Skeletal muscle tissue (tissue), 4 donors: ENCODE data around the gene PROSER2. TPM values are rescaled to one million over a fixed set of nuclear protein-coding genes. Genes with fewer than 3 reads are reported as not detected.

Experiments
- H3K27ac ChIP-seq: one replicate; pipeline ENCODE4 v1.7.0; 2013; ENCODE audit warnings: mild to moderate bottlenecking, low read depth, low read length, inconsistent platforms
- H3K27me3 ChIP-seq, 3 donors: one replicate each; pipeline ENCODE4 v1.7.0; 2013; ENCODE audit warnings: low read length in 3 of 3; ENCODE audit not compliant: control insufficient read depth in 3 of 3, insufficient read depth in 3 of 3
- H3K36me3 ChIP-seq, 3 donors: one replicate each; pipeline ENCODE4 v1.7.0; 2013; ENCODE audit warnings: low read length in 3 of 3; ENCODE audit not compliant: control insufficient read depth in 3 of 3, insufficient read depth in 3 of 3
- H3K4me1 ChIP-seq, 3 donors: one replicate each; pipeline ENCODE4 v1.7.0; 2013; ENCODE audit warnings: low read length in 3 of 3, mild to moderate bottlenecking in 3 of 3; ENCODE audit not compliant: control insufficient read depth in 3 of 3, insufficient read depth in 3 of 3
- H3K4me3 ChIP-seq, 3 donors: one replicate each; pipeline ENCODE4 v1.7.0; 2013; ENCODE audit warnings: low read length in 3 of 3
- H3K9ac ChIP-seq, 3 donors: one replicate each; pipeline ENCODE4 v1.7.0; 2013; ENCODE audit warnings: low read length in 3 of 3, mild to moderate bottlenecking in 3 of 3, moderate library complexity in 2 of 3, low read depth in 1 of 3
- H3K9me3 ChIP-seq, 3 donors: one replicate each; pipeline ENCODE4 v1.7.0; 2013; ENCODE audit warnings: low read length in 3 of 3; ENCODE audit not compliant: control insufficient read depth in 3 of 3
- total RNA-seq: library from RNA; depleted of rRNA; stranded (reverse); fragments of >200 nt; gene quantifications from one replicate; pipeline ENCODE4 v1.2.3, GENCODE V29; 2014
- donor health status: Osteomylitis.

Gene PROSER2
- total RNA-seq, 1 donor from 2014 or later = 1.0 TPM

DNA sequence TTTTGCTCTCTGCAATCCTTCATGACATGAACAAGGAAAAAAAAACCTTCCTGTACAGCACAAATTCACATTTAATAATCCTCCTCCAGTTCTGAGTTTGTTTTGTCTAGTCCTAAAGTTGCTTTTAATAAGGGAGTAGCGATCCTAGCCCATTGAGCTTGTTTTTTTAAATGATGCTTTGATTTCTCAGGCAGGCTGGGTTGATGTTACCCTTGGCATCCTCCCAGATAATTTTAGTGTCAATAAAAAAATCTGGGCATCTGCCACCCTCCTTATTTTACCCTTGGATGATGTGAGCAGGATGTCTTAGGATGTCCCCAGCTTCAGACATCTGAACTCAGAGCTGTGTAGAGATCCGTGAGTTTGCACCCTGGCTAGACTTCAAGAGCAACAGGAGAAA is 33.9 kb upstream of the PROSER2 start:
- peaks cover 0 to 5% (median 0%) of the 10 kb centered on the region in 3 donors for H3K27me3 ChIP-seq
- H3K9me3 ChIP-seq = no peaks in the 10 kb centered on the region
- no peak overlapping the region for H3K27ac ChIP-seq
- no peak overlapping the region for H3K4me3 ChIP-seq
- H3K36me3 ChIP-seq = no peaks in the 10 kb centered on the region
- H3K4me1 ChIP-seq = no peaks in the 10 kb centered on the region
- H3K9ac ChIP-seq = no peak overlapping the region

- Histone ChIP-seq H3K4me1 (no peaks in the 10 kb centered on the region), H3K27ac (no peak overlapping the region), H3K9ac (no peak overlapping the region), H3K4me3 (no peak overlapping the region), H3K27me3 (peaks cover 0 to 5% (median 0%) of the 10 kb centered on the region in 3 donors), H3K36me3 (no peaks in the 10 kb centered on the region), H3K9me3 (no peaks in the 10 kb centered on the region)
These were observed 33.2 kb upstream of the PROSER2 start for GRCh38 chr10:11789956-11790355.

- no peak overlapping the region for H3K27ac ChIP-seq
- H3K4me3 ChIP-seq = no peak overlapping the region
- H3K36me3 ChIP-seq = no peaks in the 10 kb centered on the region
- H3K27me3 ChIP-seq = no peaks in the 10 kb centered on the region
- no peaks in the 10 kb centered on the region for H3K9me3 ChIP-seq
- H3K4me1 ChIP-seq = no peaks in the 10 kb centered on the region
- H3K9ac ChIP-seq = peak overlapping the region in 1 of 3 donors; percentile 4
These were observed 29.2 kb upstream of the PROSER2 start for GRCh38 chr10:11793762-11794479.

- Histone ChIP-seq H3K27ac (no peak overlapping the region), H3K9ac (no peak overlapping the region), H3K9me3 (no peaks in the 10 kb centered on the region), H3K4me1 (no peaks in the 10 kb centered on the region), H3K27me3 (no peaks in the 10 kb centered on the region), H3K36me3 (no peaks in the 10 kb centered on the region), H3K4me3 (no peak overlapping the region)
These were observed 28.6 kb upstream of the PROSER2 start for GRCh38 chr10:11794566-11794965.

DNA sequence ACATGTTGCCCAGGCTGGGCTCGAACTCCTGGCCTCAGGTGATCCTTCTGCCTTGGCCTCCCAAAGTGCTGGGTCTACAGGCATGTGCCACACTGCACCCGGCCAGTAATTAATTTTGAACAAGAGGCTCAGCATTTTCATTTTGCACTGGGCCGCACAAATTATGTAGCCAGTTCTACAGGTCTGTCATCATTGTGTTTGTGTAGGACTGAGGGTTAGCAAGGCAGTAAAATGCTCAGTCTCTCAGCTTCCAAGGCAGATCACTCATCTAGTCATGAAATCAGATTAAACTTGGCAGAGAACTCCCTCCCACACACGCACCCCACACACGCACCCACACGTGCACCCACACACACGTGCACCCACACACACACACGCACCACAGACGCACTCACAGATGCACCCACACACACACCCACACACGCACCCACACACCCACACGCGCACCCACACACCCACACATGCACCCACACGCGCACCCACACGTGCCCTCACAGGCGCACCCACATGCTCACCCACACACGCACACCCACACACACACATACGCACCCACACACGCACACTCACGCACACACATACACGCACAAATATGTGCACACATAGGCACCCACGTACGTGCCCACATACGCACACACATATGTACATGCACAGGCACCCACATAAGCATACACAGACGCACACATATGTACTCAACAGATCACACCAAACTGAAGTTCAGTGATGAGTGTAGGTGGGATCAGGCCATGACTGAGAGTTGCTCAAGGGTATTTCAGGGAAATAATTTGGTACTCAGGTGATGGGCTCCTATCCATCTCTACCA is 27.8 kb upstream of the PROSER2 start:
- no peaks in the 10 kb centered on the region for H3K36me3 ChIP-seq
- no peak overlapping the region for H3K4me3 ChIP-seq
- no peaks in the 10 kb centered on the region for H3K4me1 ChIP-seq
- H3K27ac ChIP-seq = no peak overlapping the region
- no peaks in the 10 kb centered on the region for H3K27me3 ChIP-seq
- H3K9ac ChIP-seq = no peak overlapping the region
- no peaks in the 10 kb centered on the region for H3K9me3 ChIP-seq

DNA sequence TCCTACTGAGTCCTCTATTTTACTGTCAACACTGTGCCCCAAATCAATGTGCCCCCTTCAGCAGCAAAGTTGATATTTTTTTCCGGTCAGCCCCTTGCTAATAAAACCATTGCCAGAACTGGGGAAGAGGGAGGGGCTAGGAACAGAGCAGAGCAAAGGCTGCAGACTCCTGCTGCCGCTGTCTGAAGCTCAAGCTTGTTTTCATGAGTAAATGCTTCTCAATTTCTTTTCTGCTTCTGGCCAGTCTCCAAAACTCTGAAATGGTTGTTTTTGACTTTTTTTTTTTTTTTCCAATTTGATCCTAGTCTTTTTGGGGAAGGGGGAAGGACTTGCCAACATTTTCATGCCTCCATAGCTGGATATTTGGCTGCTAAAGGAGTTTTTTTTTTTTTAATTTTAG is 26.7 kb upstream of the PROSER2 start:
- Histone ChIP-seq H3K9ac (no peak overlapping the region), H3K4me3 (no peak overlapping the region), H3K9me3 (no peaks in the 10 kb centered on the region), H3K27me3 (no peaks in the 10 kb centered on the region), H3K36me3 (no peaks in the 10 kb centered on the region), H3K4me1 (no peaks in the 10 kb centered on the region), H3K27ac (no peak overlapping the region)

DNA sequence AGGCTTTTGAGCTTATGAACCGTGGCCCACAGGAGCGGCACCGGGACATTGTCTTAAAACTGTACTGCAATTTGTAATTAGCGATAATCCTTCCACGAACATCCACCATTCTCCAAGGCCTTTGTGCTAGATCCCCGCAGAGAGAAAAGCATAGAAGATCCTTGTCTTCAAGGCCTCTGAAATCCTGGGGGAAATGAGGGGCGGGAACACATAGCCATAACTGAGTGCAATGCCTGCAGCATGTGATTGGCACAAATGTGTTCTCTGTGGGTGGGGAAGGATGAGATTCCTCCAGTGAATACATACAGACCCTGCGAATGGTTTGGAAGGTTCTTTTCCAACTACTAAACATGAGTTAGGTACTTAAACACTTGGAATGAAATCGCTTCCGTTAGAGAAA is 25.9 kb upstream of the PROSER2 start:
- Histone ChIP-seq H3K27me3 (no peaks in the 10 kb centered on the region), H3K4me3 (no peak overlapping the region), H3K27ac (no peak overlapping the region), H3K9me3 (no peaks in the 10 kb centered on the region), H3K4me1 (no peaks in the 10 kb centered on the region), H3K9ac (no peak overlapping the region), H3K36me3 (no peaks in the 10 kb centered on the region)

DNA sequence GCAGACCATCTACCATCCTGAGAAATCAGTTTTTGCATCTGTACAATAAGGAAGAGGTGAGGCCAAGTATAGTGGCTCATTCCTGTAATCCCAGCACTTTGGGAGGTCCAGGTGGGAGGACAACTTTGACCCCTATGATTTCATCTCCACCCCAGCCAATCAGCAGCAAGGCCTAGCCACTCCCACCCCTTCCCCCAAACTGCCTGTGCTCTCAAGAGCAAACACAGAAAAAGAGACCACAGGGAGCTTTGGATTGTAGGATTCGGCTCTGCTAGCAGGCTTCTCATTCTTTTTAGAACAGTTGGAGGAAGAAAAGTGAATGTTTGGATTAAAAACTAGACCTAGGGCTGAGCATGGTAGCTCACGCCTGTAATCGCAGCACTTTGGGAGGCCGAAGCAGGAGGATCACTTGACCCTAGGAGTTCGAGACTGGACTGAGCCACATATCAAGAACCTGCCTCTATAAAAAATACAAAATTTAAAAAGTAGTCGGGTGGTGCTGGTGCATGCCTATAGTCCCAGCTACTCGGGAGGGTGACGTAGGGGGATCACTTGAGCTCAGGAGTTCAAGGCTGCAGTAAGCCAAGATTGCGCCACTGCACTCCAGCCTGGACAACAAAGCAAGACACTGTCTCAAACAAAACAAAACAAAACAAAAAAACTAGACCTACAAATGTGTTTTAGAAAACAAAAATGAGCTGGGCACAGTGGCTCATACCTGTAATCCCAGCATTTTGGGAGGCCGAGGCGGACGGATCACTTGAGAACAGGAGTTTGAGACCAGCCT is 25.1 kb upstream of the PROSER2 start:
- no peak overlapping the region for H3K9ac ChIP-seq
- no peaks in the 10 kb centered on the region for H3K27me3 ChIP-seq
- H3K4me3 ChIP-seq = no peak overlapping the region
- H3K4me1 ChIP-seq = no peaks in the 10 kb centered on the region
- H3K27ac ChIP-seq = no peak overlapping the region
- no peaks in the 10 kb centered on the region for H3K36me3 ChIP-seq
- H3K9me3 ChIP-seq = no peaks in the 10 kb centered on the region

DNA sequence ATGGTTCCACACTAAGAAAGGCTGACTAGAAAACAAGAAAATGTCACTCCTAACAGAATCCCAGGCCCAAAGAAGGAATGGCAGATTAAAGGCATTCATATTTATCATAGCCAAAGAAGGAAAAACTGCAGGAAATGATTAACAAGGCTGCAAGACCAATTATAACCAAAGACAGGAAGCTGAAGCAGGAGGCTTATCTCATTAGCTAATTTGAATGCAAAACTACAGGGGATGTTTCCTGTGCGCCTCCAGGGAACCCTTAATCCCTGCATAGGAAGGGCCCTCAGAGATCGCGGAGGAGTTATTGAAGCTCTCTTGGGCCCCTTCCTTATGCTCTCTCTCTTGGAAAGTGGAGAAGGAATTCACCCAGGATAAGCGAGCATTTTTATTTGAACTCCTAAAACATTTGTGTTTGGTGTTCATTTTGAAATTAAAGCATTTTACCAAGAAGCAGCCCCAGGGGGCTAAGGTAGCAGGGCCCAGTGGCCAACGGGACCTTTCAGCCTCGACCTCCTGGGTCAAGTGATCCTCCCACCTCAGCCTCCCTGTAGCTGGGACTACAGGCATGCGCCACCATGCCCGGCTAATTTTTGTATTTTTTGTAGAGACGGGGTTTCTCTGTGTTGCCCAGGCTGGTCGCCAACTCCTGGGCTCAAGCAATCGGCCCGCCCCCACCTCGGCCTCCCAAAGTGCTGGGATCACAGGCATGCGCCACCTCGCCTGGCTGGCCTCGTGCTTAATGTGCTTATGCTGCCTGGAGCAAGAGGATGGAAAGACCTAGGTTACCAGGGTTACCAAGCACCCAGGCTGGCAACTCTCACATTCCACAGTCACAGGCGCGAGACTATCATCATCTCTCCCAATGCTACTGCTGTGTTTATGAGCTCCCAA is 24.1 kb upstream of the PROSER2 start:
- H3K9ac ChIP-seq = no peak overlapping the region
- H3K27ac ChIP-seq = no peak overlapping the region
- H3K9me3 ChIP-seq = no peaks in the 10 kb centered on the region
- no peak overlapping the region for H3K4me3 ChIP-seq
- H3K4me1 ChIP-seq = no peaks in the 10 kb centered on the region
- H3K36me3 ChIP-seq = no peaks in the 10 kb centered on the region
- H3K27me3 ChIP-seq = peaks cover 0 to under 1% (median 0%) of the 10 kb centered on the region in 3 donors
